Sigmoid colon (tissue), 7 donors: ENCODE data around the gene SLC6A4. TPM values are rescaled to one million over a fixed set of nuclear protein-coding genes. Genes with fewer than 3 reads are reported as not detected.
"Not testable (repeated sequence)": the region's sequence is repeated elsewhere in the genome, so short reads cannot be mapped to it uniquely, and the experiment has no call there.

Experiments
- DNase-seq: peaks from one replicate; pipeline ENCODE4 v3.0.0-alpha.2; 2019
- H3K27ac ChIP-seq, 4 donors: fragments of 200-600 bp; sonication (generic); one replicate each; pipeline ENCODE4 v1.5.1; 2016 to 2019; ENCODE audit warnings: mild to moderate bottlenecking in 1 of 4
- H3K27me3 ChIP-seq, 3 donors: fragments of 200-600 bp; sonication (generic); one replicate each; pipeline ENCODE4 v1.5.1; 2019; ENCODE audit warnings: mild to moderate bottlenecking in 1 of 3
- H3K36me3 ChIP-seq, 4 donors: fragments of 200-600 bp; sonication (generic); one replicate each; pipeline ENCODE4 v1.5.1; 2016 to 2019
- H3K4me1 ChIP-seq, 4 donors: fragments of 200-600 bp; sonication (generic); one replicate each; pipeline ENCODE4 v1.5.1; 2017 to 2019
- H3K4me3 ChIP-seq, 4 donors: fragments of 200-600 bp; sonication (generic); one replicate each; pipeline ENCODE4 v1.5.1; 2017 to 2019; ENCODE audit warnings: mild to moderate bottlenecking in 2 of 4, moderate library complexity in 1 of 4
- H3K9me3 ChIP-seq, 4 donors: fragments of 200-600 bp in 3 of 4; sonication (generic) in 3 of 4; one replicate each; pipeline versions ENCODE4 v1.5.1 to v1.6.1; 2013 to 2019
- CTCF ChIP-seq, 4 experiments: fragments of 450-650 bp in 3 of 4; fragments of 200-600 bp in 1 of 4; IDR thresholded peaks; one replicate each; pipeline ENCODE4 v1.5.1; 2016 to 2019; ENCODE audit warnings: antibody characterized with exemption in 4 of 4, mild to moderate bottlenecking in 3 of 4, moderate library complexity in 2 of 4
- EP300 ChIP-seq, 4 donors: sonication (generic); formaldehyde crosslinking; IDR thresholded peaks; one replicate each; pipeline ENCODE4 v1.6.1; 2017; ENCODE audit warnings: antibody characterized with exemption in 4 of 4
- POLR2A ChIP-seq, 2 donors: fragments of 450-650 bp; IDR thresholded peaks; one replicate each; pipeline ENCODE4 v1.6.1; 2016; ENCODE audit warnings: antibody characterized with exemption in 2 of 2, mild to moderate bottlenecking in 2 of 2, moderate library complexity in 2 of 2
- POLR2AphosphoS5 ChIP-seq, 4 donors: sonication (generic); formaldehyde crosslinking; IDR thresholded peaks; one replicate each; pipeline ENCODE4 v1.6.1; 2017; ENCODE audit warnings: antibody characterized with exemption in 4 of 4
- WGBS, 2 donors: extraction: QIAGEN DNeasy Blood & Tissue Kit; methylation state at CpG; one replicate each; pipeline ENCODE4 v1.1.7; 2013; 5-methylcytosine and 5-hydroxymethylcytosine counted together
- intact Hi-C: fragments of 100-400 bp; cut with DNase I; formaldehyde crosslinking; loops from one replicate; pipeline ENCODE4 v1.15.1; 2023
- polyA plus RNA-seq, 3 donors: library from polyadenylated mRNA; stranded (reverse); fragments of 200-250 nt; gene quantifications; one replicate each; pipeline ENCODE4 v1.2.3, GENCODE V29; 2013
- small RNA-seq, 3 donors: library from RNA; depleted of rRNA; stranded (forward); fragments of <200 nt; gene quantifications; one replicate each; pipeline ENCODE3, GENCODE V24; 2016
- total RNA-seq, 4 donors: library from RNA; depleted of rRNA; stranded (reverse); fragments of >200 nt; gene quantifications; one replicate each; pipeline ENCODE4 v1.1.0, GENCODE V29; 2016
- donor health status: healthy with polysubstance abuse.
- donor health status: Bipolar disorder and iron deficiency.
- donor health status: healthy.

SLC6A4 gene
- total and polyA plus RNA-seq, 7 donors, result 0.20 to 0.36 TPM; not detected in 5

- Histone ChIP-seq H3K4me3 (no peak overlapping the region), H3K27me3 (no peaks in the 10 kb centered on the region), H3K4me1 (peaks cover 0 to 2% (median under 1%) of the 10 kb centered on the region in 4 donors), H3K9me3 (no peaks in the 10 kb centered on the region), H3K27ac (no peak overlapping the region), H3K36me3 (peaks cover 0 to 8% (median 0%) of the 10 kb centered on the region in 4 donors)
- TF ChIP-seq POLR2A (IDR thresholded peaks at IDR 0.05) (no peak), CTCF (IDR thresholded peaks at IDR 0.05) (no peak), EP300 (IDR thresholded peaks at IDR 0.05) (no peak), POLR2AphosphoS5 (IDR thresholded peaks at IDR 0.05) (no peak)
- intact Hi-C loops, result no loop called here
- DNase-seq, result no peak
Observed at GRCh38 chr17:30153463-30153862, 82.0 kb downstream of the SLC6A4 start.

- H3K9me3 ChIP-seq, result no peaks in the 10 kb centered on the region
- H3K27me3 ChIP-seq, result no peaks in the 10 kb centered on the region
- no peak for TF ChIP-seq CTCF (IDR thresholded peaks at IDR 0.05)
- TF ChIP-seq POLR2A (IDR thresholded peaks at IDR 0.05), result no peak
- no peak for TF ChIP-seq POLR2AphosphoS5 (IDR thresholded peaks at IDR 0.05)
- no peak for TF ChIP-seq EP300 (IDR thresholded peaks at IDR 0.05)
- no peak for DNase-seq
- no peak overlapping the region for H3K27ac ChIP-seq
- 95 to 96% methylated on average over 4 of the region's 4 CpGs for WGBS, 2 donors
- H3K4me1 ChIP-seq, result peaks cover 0 to 7% (median 2%) of the 10 kb centered on the region in 4 donors
- H3K4me3 ChIP-seq, result no peak overlapping the region
- peaks cover 0 to under 1% (median 0%) of the 10 kb centered on the region in 4 donors for H3K36me3 ChIP-seq
- intact Hi-C loops, result no loop called here
Observed at GRCh38 chr17:30151471-30151870, 84.0 kb downstream of the SLC6A4 start.

GRCh38 chr17:30148376-30148775 lies 87.1 kb downstream of the SLC6A4 start:
- H3K36me3 ChIP-seq, result no peaks in the 10 kb centered on the region
- H3K4me1 ChIP-seq, result peaks cover 0 to 7% (median 2%) of the 10 kb centered on the region in 4 donors
- H3K4me3 ChIP-seq, result no peak overlapping the region
- H3K27ac ChIP-seq, result no peak overlapping the region
- DNase-seq, result no peak
- H3K27me3 ChIP-seq, result no peaks in the 10 kb centered on the region
- TF ChIP-seq POLR2AphosphoS5 (IDR thresholded peaks at IDR 0.05), result no peak
- intact Hi-C loops, result no loop called here
- 100% methylated on average over 1 of the region's 1 CpG for whole genome bisulfite sequencing, 2 donors
- H3K9me3 ChIP-seq, result no peaks in the 10 kb centered on the region

- H3K27me3 ChIP-seq, H3K36me3 ChIP-seq, H3K9me3 ChIP-seq, H3K4me1 ChIP-seq, intact Hi-C loops, H3K27ac ChIP-seq, H3K4me3 ChIP-seq, DNase-seq: not testable (repeated sequence)
- WGBS, 2 donors, result 91 to 92% methylated on average over 6 of the region's 6 CpGs
Observed at GRCh38 chr17:30147860-30148259, 87.6 kb downstream of the SLC6A4 start.

Small RNAs within 50 kb of the gene (small RNA-seq; reads per million reads assigned to genes)
- gene RF00154, result 24.6 to 46.6 (median 24.7) reads per million in 3 donors

Other genes starting within 250 kb of the SLC6A4 start
- gene NSRP1, start 118.9 kb downstream of the SLC6A4 start, total RNA-seq, result 10 to 100 TPM; 30.4 to 47.6 (median 41.6) TPM
- gene NSRP1, start 118.9 kb downstream of the SLC6A4 start, polyA plus RNA-seq, result 10 to 100 TPM; 18.0 to 23.5 (median 22.2) TPM
- 10 to 100 TPM; 19.3 to 33.8 (median 27.2) TPM for gene BLMH, start 56.2 kb upstream of the SLC6A4 start, total RNA-seq
- 10 to 100 TPM in 2 of 3 donors, 1 to 10 TPM in 1; 8.6 to 20.8 (median 12.6) TPM for gene BLMH, start 56.2 kb upstream of the SLC6A4 start, polyA plus RNA-seq
- gene TMIGD1, start 98.4 kb upstream of the SLC6A4 start, total RNA-seq, result under 1 TPM in 1 of 4 donors, not detected in 3; 0.71 TPM
- gene TMIGD1, start 98.4 kb upstream of the SLC6A4 start, polyA plus RNA-seq, result 10 to 100 TPM; 26.2 to 97.8 (median 96.1) TPM
- 10 to 100 TPM; 33.7 to 99.5 (median 42.2) TPM for gene CPD, start 143.2 kb upstream of the SLC6A4 start, total RNA-seq
- gene CPD, start 143.2 kb upstream of the SLC6A4 start, polyA plus RNA-seq, result 10 to 100 TPM in 1 of 3 donors, 1 to 10 TPM in 2; 3.9 to 13.7 (median 6.6) TPM
- gene GOSR1, start 241.7 kb upstream of the SLC6A4 start, total RNA-seq, result 10 to 100 TPM; 28.2 to 51.3 (median 46.3) TPM
- 10 to 100 TPM; 11.4 to 22.3 (median 14.6) TPM for gene GOSR1, start 241.7 kb upstream of the SLC6A4 start, polyA plus RNA-seq